H9 (cell line): ENCODE measurements around the gene DISP3. TPM values are rescaled to one million over a fixed set of nuclear protein-coding genes. Genes with fewer than 3 reads are reported as not detected.
A peak's percentile ranks its signal among the peaks of the same experiment; 100 is the strongest.

ENCODE experiments used
- DNase-seq: peaks from one replicate; pipeline ENCODE4 v3.0.0-alpha.2; 2017
- H2AFZ ChIP-seq: one replicate; pipeline ENCODE4 v1.6.1; 2013; ENCODE audit warnings: mild to moderate bottlenecking, low read length, control low read depth, moderate library complexity
- H2AK5ac ChIP-seq: 2 replicates; pipeline ENCODE4 v1.6.1; 2013; ENCODE audit warnings: low read length, control low read depth, mixed read lengths; ENCODE audit not compliant: insufficient read length
- H2BK120ac ChIP-seq: one replicate; pipeline ENCODE4 v1.6.1; 2013; ENCODE audit warnings: low read depth, mild to moderate bottlenecking, low read length, control low read depth, inconsistent platforms; ENCODE audit not compliant: poor library complexity, severe bottlenecking
- H2BK12ac ChIP-seq: 2 replicates; pipeline ENCODE4 v1.6.1; 2013; ENCODE audit warnings: low read length, control low read depth, mixed read lengths, low read depth; ENCODE audit not compliant: insufficient read length
- H2BK15ac ChIP-seq: 2 replicates; pipeline ENCODE4 v1.6.1; 2013; ENCODE audit warnings: low read depth, low read length, control low read depth
- H2BK20ac ChIP-seq: one replicate; pipeline ENCODE4 v1.6.1; 2013; ENCODE audit warnings: low read depth, mild to moderate bottlenecking, low read length, control low read depth, inconsistent platforms; ENCODE audit not compliant: poor library complexity, severe bottlenecking
- H2BK5ac ChIP-seq: 2 replicates; pipeline ENCODE4 v1.6.1; 2013; ENCODE audit warnings: low read length, control low read depth, mixed read lengths; ENCODE audit not compliant: insufficient read length
- H3K14ac ChIP-seq: 2 replicates; pipeline ENCODE4 v1.6.1; 2013; ENCODE audit warnings: low read length, control low read depth; ENCODE audit not compliant: insufficient read depth
- H3K18ac ChIP-seq: 2 replicates; pipeline ENCODE4 v1.6.1; 2013; ENCODE audit warnings: low read depth, mild to moderate bottlenecking, mixed read lengths, low read length, control low read depth; ENCODE audit not compliant: insufficient read length
- H3K23ac ChIP-seq: 2 replicates; pipeline ENCODE4 v1.6.1; 2013; ENCODE audit warnings: low read length, control low read depth, mixed read lengths, low read depth; ENCODE audit not compliant: insufficient read length
- H3K23me2 ChIP-seq: 2 replicates; pipeline ENCODE4 v1.6.1; 2013; ENCODE audit warnings: low read depth, mild to moderate bottlenecking, mixed read lengths, low read length, control low read depth; ENCODE audit not compliant: insufficient read length, poor library complexity, severe bottlenecking
- H3K27ac ChIP-seq: 2 replicates; pipeline ENCODE4 v1.5.1; 2013; ENCODE audit warnings: low read length, control low read depth, mixed read lengths, low read depth; ENCODE audit not compliant: insufficient read length
- H3K27me3 ChIP-seq: 2 replicates; pipeline ENCODE4 v1.6.1; 2013; ENCODE audit warnings: low read length, control low read depth, inconsistent platforms; ENCODE audit not compliant: insufficient read depth
- H3K4ac ChIP-seq: 2 replicates; pipeline ENCODE4 v1.6.1; 2013; ENCODE audit warnings: low read depth, mild to moderate bottlenecking, control low read depth, inconsistent platforms, low read length, moderate library complexity
- H3K4me1 ChIP-seq: 2 replicates; pipeline ENCODE4 v1.6.1; 2013; ENCODE audit warnings: low read length, control low read depth, inconsistent platforms; ENCODE audit not compliant: insufficient read depth
- H3K4me2 ChIP-seq: 2 replicates; pipeline ENCODE4 v1.6.1; 2013; ENCODE audit warnings: low read length, control low read depth, mixed read lengths; ENCODE audit not compliant: insufficient read length, insufficient read depth
- H3K56ac ChIP-seq: 2 replicates; pipeline ENCODE4 v1.6.1; 2013; ENCODE audit warnings: low read depth, mild to moderate bottlenecking, mixed read lengths, low read length, control low read depth; ENCODE audit not compliant: insufficient read length
- H3K79me1 ChIP-seq: 2 replicates; pipeline ENCODE4 v1.6.1; 2013; ENCODE audit warnings: low read depth, mild to moderate bottlenecking, moderate library complexity, low read length, control low read depth, inconsistent platforms; ENCODE audit not compliant: insufficient read depth, poor library complexity, severe bottlenecking
- H3K79me2 ChIP-seq: 2 replicates; pipeline ENCODE4 v1.6.1; 2013; ENCODE audit warnings: low read length, control low read depth, inconsistent platforms; ENCODE audit not compliant: insufficient read depth
- H3K9ac ChIP-seq: 2 replicates; pipeline ENCODE4 v1.6.1; 2013; ENCODE audit warnings: low read length, control low read depth, mixed read lengths; ENCODE audit not compliant: insufficient read length; ENCODE audit errors: extremely low read depth
- H3K9me3 ChIP-seq: one replicate; pipeline ENCODE4 v1.6.1; 2013; ENCODE audit warnings: low read depth, low read length, inconsistent platforms; ENCODE audit not compliant: control insufficient read depth
- H3T11ph ChIP-seq: one replicate; pipeline ENCODE4 v1.6.1; 2013; ENCODE audit warnings: mild to moderate bottlenecking, low read length, control low read depth, inconsistent platforms
- H4K20me1 ChIP-seq: one replicate; pipeline ENCODE4 v1.6.1; 2013; ENCODE audit not compliant: control insufficient read depth, insufficient read length, insufficient read depth
- H4K5ac ChIP-seq: 2 replicates; pipeline ENCODE4 v1.6.1; 2013; ENCODE audit warnings: low read depth, mild to moderate bottlenecking, mixed read lengths, low read length, control low read depth; ENCODE audit not compliant: insufficient read length
- H4K8ac ChIP-seq: replicated peaks from 2 replicates; pipeline ENCODE4 v1.6.1; 2013; ENCODE audit warnings: low read length, control low read depth, mixed read lengths, low read depth; ENCODE audit not compliant: insufficient read length
- H4K91ac ChIP-seq: 2 replicates; pipeline ENCODE4 v1.6.1; 2013; ENCODE audit warnings: low read depth, mild to moderate bottlenecking, moderate library complexity, mixed read lengths, low read length, control low read depth; ENCODE audit not compliant: insufficient read length
- H3K27ac Mint-ChIP-seq, 3 experiments: 2 replicates in 2 of 3; 3 replicates in 1 of 3; pipeline ENCODE4 v1.8.0; 2020 to 2021; ENCODE audit warnings: mixed read lengths in 3 of 3, mild to moderate bottlenecking in 1 of 3, moderate library complexity in 1 of 3
- H3K27me3 Mint-ChIP-seq: 2 replicates; pipeline ENCODE4 v1.8.0; 2021; ENCODE audit warnings: low read depth, mild to moderate bottlenecking, moderate library complexity, mixed read lengths
- H3K36me3 Mint-ChIP-seq, 3 experiments: 2 replicates in 2 of 3; 3 replicates in 1 of 3; pipeline ENCODE4 v1.8.0; 2020 to 2021; ENCODE audit warnings: low read depth in 3 of 3, mixed read lengths in 3 of 3; ENCODE audit not compliant: insufficient read depth in 1 of 3
- H3K4me1 Mint-ChIP-seq, 2 experiments: 2 replicates each; pipeline ENCODE4 v1.8.0; 2020; ENCODE audit warnings: mixed read lengths in 2 of 2
- H3K4me3 Mint-ChIP-seq, 2 experiments: 2 replicates in 1 of 2; 3 replicates in 1 of 2; pipeline ENCODE4 v1.8.0; 2020 to 2021; ENCODE audit warnings: mild to moderate bottlenecking in 2 of 2, mixed read lengths in 2 of 2, moderate library complexity in 1 of 2
- H3K9me3 Mint-ChIP-seq, 2 experiments: 2 replicates in 1 of 2; 3 replicates in 1 of 2; pipeline ENCODE4 v1.8.0; 2020; ENCODE audit warnings: mild to moderate bottlenecking in 2 of 2, mixed read lengths in 2 of 2, moderate library complexity in 1 of 2
- WGBS: extraction: QIAGEN DNeasy Blood & Tissue Kit; methylation state at CpG from one replicate; pipeline ENCODE4 v1.1.7; 2013; ENCODE audit warnings: missing lambda C conversion rate, low lambda C conversion rate, mixed read lengths; ENCODE audit not compliant: insufficient read length; ENCODE audit errors: extremely low coverage; 5-methylcytosine and 5-hydroxymethylcytosine counted together
- total RNA-seq: library from RNA; stranded (reverse); gene quantifications from 2 replicates; pipeline ENCODE4 v1.2.1, GENCODE V29; 2021
- TF ChIP-seq, protein P1 (sequence below): fragments of 200-600 bp; sonication (generic); conservative IDR thresholded peaks from 3 replicates; pipeline ENCODE4 v1.8.0; 2021; ENCODE audit warnings: antibody characterized with exemption, mild to moderate bottlenecking

The DISP3 gene
- total RNA-seq, 1 experiment from 2014 or later = 3.5 TPM

DNA sequence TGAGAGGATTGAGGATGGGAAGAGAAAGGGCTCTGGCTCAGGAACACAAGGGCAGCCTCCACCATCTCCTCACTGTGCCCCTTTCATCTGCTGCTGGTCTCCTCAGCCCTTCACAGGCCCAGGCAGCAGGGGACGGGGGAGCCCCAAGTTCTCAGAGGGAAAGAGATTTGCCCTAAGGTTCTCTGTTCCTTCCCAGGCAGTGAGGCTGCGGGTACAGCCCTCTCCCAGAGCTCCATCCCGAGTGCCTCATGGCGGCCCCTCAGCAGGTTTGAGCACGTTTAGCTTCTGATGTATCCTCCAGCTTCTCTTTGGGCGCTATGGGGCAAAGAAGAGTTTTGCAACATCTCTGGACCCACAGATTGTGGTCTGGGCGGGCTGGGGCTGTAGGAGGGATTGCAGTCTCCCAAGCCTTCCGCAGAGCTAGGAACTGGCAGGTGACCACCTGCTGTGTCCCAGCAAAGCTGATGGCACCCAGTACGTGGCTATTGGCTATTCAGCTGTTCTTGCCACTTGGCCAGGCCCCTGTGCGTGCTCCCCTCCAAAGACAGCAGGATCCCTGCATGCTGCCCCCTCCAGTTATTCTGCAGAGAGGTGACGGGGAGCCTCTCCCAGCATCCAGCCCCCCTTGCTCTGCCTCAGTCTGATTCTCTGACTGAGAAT, 10.1 kb downstream of the DISP3 start:
- Histone ChIP-seq H2BK5ac (no peak overlapping the region), H3K23me2 (no peaks in the 10 kb centered on the region), H2AK5ac (no peak overlapping the region), H2BK120ac (no peak overlapping the region), H3K18ac (no peak overlapping the region), H3K4me1 (0 out of 2 replicates have a peak, but pooled peaks cover 2% of the 10 kb centered on the region), H3K14ac (no peak overlapping the region; the same call in 1 of the 2 replicates), H3K4ac (no peak overlapping the region), H4K5ac (no peak overlapping the region), H4K20me1 (peaks cover 3% of the 10 kb centered on the region), H3K27ac (no peak overlapping the region), H3K56ac (no peak overlapping the region), H3K79me1 (no peaks in the 10 kb centered on the region), H2BK12ac (no peak overlapping the region), H2AFZ (no peak overlapping the region), H3T11ph (no peak overlapping the region), H3K9ac (no peak overlapping the region), H4K8ac (no peak overlapping the region), H3K9me3 (no peaks in the 10 kb centered on the region), H3K4me2 (no peak overlapping the region), H3K79me2 (no peaks in the 10 kb centered on the region), H3K23ac (no peak overlapping the region), H2BK20ac (no peak overlapping the region), H2BK15ac (no peak overlapping the region), H3K27me3 (no peaks in the 10 kb centered on the region), H4K91ac (no peak overlapping the region)
- TF ChIP-seq, protein P1, sequence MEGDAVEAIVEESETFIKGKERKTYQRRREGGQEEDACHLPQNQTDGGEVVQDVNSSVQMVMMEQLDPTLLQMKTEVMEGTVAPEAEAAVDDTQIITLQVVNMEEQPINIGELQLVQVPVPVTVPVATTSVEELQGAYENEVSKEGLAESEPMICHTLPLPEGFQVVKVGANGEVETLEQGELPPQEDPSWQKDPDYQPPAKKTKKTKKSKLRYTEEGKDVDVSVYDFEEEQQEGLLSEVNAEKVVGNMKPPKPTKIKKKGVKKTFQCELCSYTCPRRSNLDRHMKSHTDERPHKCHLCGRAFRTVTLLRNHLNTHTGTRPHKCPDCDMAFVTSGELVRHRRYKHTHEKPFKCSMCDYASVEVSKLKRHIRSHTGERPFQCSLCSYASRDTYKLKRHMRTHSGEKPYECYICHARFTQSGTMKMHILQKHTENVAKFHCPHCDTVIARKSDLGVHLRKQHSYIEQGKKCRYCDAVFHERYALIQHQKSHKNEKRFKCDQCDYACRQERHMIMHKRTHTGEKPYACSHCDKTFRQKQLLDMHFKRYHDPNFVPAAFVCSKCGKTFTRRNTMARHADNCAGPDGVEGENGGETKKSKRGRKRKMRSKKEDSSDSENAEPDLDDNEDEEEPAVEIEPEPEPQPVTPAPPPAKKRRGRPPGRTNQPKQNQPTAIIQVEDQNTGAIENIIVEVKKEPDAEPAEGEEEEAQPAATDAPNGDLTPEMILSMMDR = no peak
- H3K27ac Mint-ChIP-seq = peak overlapping the region in 1 of 3 experiments; percentile 17; a peak in 1 of 7 replicates
- no CpG with 5 or more reads among the region's 11 CpGs for WGBS
- peaks cover 0 to 7% (median 5%) of the 10 kb centered on the region in 3 experiments; a peak in 5 of 7 replicates for H3K36me3 Mint-ChIP-seq
- H3K4me3 Mint-ChIP-seq = no peak overlapping the region
- H3K4me1 Mint-ChIP-seq = peaks cover 23 to 45% of the 10 kb centered on the region in 2 experiments
- peaks cover 3 to 5% of the 10 kb centered on the region in 2 experiments; a peak in 3 of 5 replicates for H3K9me3 Mint-ChIP-seq
- peaks cover 5% of the 10 kb centered on the region for H3K27me3 Mint-ChIP-seq
- no peak for DNase-seq
